HepG2 (cell line): ENCODE measurements around the gene RPS6KC1. TPM values are rescaled to one million over a fixed set of nuclear protein-coding genes. Genes with fewer than 3 reads are reported as not detected.

Source experiments
- ATAC-seq: fragments of 200-7000 bp; cut with Tn5 transposase; 3 replicates; pipeline ENCODE4 v1.9.1; 2020; ENCODE audit warnings: mild to moderate bottlenecking, moderate library complexity
- BruUV-seq: library from RNA; stranded (reverse); fragments of 400-500 nt; replicated peaks from 2 replicates; lab custom pipeline; 2021; lab: Mats Ljungman, UMichigan
- CTCF ChIA-PET: fragments of 300-600 bp; formaldehyde crosslinking; extraction: SDS; loops from one replicate; lab custom pipeline; 2021; ENCODE audit warnings: low total read pairs, inconsistent platforms, low intra/inter-chr PET ratio; lab: Yijun Ruan, JAX
- POLR2A ChIA-PET: fragments of 350-600 bp; sonication (Branson Sonifier 250); formaldehyde crosslinking; loops from one replicate; lab custom pipeline; 2020; ENCODE audit warnings: antibody characterized with exemption, inconsistent platforms; lab: Yijun Ruan, JAX
- DNase-seq: peaks from one replicate; pipeline ENCODE4 v3.0.0-alpha.2; 2015; ENCODE audit warnings: low spot score
- FAIRE-seq: peaks from 3 replicates; lab custom pipeline; 2011; peaks lifted over from hg19 to GRCh38; lab: Jason Lieb, UNC
- H2AFZ ChIP-seq: one replicate; pipeline ENCODE4 v1.6.1; 2011; ENCODE audit warnings: low read length, inconsistent platforms
- H3K27ac ChIP-seq: fragments of 300-600 bp; 3 replicates; pipeline ENCODE4 v1.8.0; 2011; ENCODE audit warnings: mixed run types, mild to moderate bottlenecking, mixed read lengths, low read length, inconsistent platforms; ENCODE audit not compliant: insufficient read depth; ENCODE audit errors: extremely low read length
- H3K27me3 ChIP-seq, 2 experiments: fragments of 200-600 bp in 1 of 2; 2 replicates in 1 of 2; 3 replicates in 1 of 2; pipeline versions ENCODE4 v1.6.0 to v1.8.0; 2011; ENCODE audit warnings: low read length in 2 of 2, mild to moderate bottlenecking in 2 of 2, moderate library complexity in 2 of 2, inconsistent platforms in 1 of 2; ENCODE audit not compliant: insufficient read depth in 2 of 2, control insufficient read depth in 1 of 2
- H3K36me3 ChIP-seq, 2 experiments: fragments of 200-600 bp in 1 of 2; replicated peaks in 1 of 2; 2 replicates in 1 of 2; 3 replicates in 1 of 2; pipeline versions ENCODE4 v1.5.1 to v1.8.0; 2011; ENCODE audit warnings: low read length in 2 of 2, inconsistent platforms in 1 of 2; ENCODE audit not compliant: insufficient read depth in 2 of 2, control insufficient read depth in 1 of 2
- H3K4me1 ChIP-seq: 2 replicates; pipeline ENCODE4 v1.5.1; 2012; ENCODE audit warnings: low read length, inconsistent platforms; ENCODE audit not compliant: insufficient read depth
- H3K4me2 ChIP-seq: 2 replicates; pipeline ENCODE4 v1.6.0; 2011; ENCODE audit warnings: low read depth, low read length, inconsistent platforms
- H3K4me3 ChIP-seq, 3 experiments: fragments of 200-600 bp in 1 of 3; sonication (generic), shearing (Covaris generic) in 1 of 3; replicated peaks in 1 of 3; 2 replicates each; pipeline ENCODE4 v1.5.1; 2011 to 2016; ENCODE audit warnings: low read length in 3 of 3, inconsistent platforms in 2 of 3, low read depth in 2 of 3, mild to moderate bottlenecking in 2 of 3, control low read depth in 1 of 3, mixed read lengths in 1 of 3; ENCODE audit not compliant: insufficient read depth in 1 of 3
- H3K79me2 ChIP-seq: one replicate; pipeline ENCODE4 v1.6.1; 2011; ENCODE audit warnings: low read length, inconsistent platforms; ENCODE audit not compliant: insufficient read depth
- H3K9ac ChIP-seq: 2 replicates; pipeline ENCODE4 v1.6.0; 2011; ENCODE audit warnings: mild to moderate bottlenecking, low read depth, low read length, inconsistent platforms; ENCODE audit not compliant: insufficient read depth
- H3K9me3 ChIP-seq: 2 replicates; pipeline ENCODE4 v1.5.1; 2012; ENCODE audit warnings: mild to moderate bottlenecking, low read length
- H4K20me1 ChIP-seq: 2 replicates; pipeline ENCODE4 v1.6.0; 2011; ENCODE audit warnings: inconsistent platforms, mild to moderate bottlenecking, low read length, moderate library complexity; ENCODE audit not compliant: insufficient read depth
- ATF7 ChIP-seq, 2 experiments: fragments of 450-650 bp in 1 of 2; sonication (generic) in 1 of 2; formaldehyde crosslinking in 1 of 2; IDR thresholded peaks; 2 replicates each; pipeline versions ENCODE4 v1.4.0 to v1.6.1; 2016 to 2020; ENCODE audit warnings: antibody characterized with exemption in 1 of 2, mild to moderate bottlenecking in 1 of 2, missing genetic modification reagents in 1 of 2
- EP300 ChIP-seq, 3 experiments: sonication (generic) in 1 of 3; formaldehyde crosslinking in 1 of 3; IDR thresholded peaks; 2 replicates each; pipeline versions ENCODE4 v1.5.1 to v1.6.1; 2011 to 2020; ENCODE audit warnings: low read depth in 2 of 3, low read length in 2 of 3, borderline replicate concordance in 1 of 3, improper control_type of control experiment in 1 of 3, mild to moderate bottlenecking in 1 of 3, missing genetic modification reagents in 1 of 3, moderate library complexity in 1 of 3
- FOXA1 ChIP-seq, 2 experiments: fragments of 450-650 bp in 1 of 2; sonication (generic) in 1 of 2; formaldehyde crosslinking in 1 of 2; IDR thresholded peaks; 2 replicates each; pipeline versions ENCODE4 v1.4.0 to v1.6.1; 2016 to 2020; ENCODE audit warnings: missing genetic modification reagents in 1 of 2
- KDM5B ChIP-seq: sonication (generic); formaldehyde crosslinking; IDR thresholded peaks from 2 replicates; pipeline ENCODE4 v1.4.0; 2020; ENCODE audit warnings: missing genetic modification reagents, mild to moderate bottlenecking, borderline replicate concordance
- MED1 ChIP-seq: sonication (generic); formaldehyde crosslinking; IDR thresholded peaks from 2 replicates; pipeline ENCODE4 v1.4.0; 2020; ENCODE audit warnings: missing genetic modification reagents
- NR2F6 ChIP-seq, 2 experiments: IDR thresholded peaks; 2 replicates each; pipeline ENCODE4 v1.6.1; 2016; ENCODE audit warnings: antibody characterized with exemption in 1 of 2, mild to moderate bottlenecking in 1 of 2
- ZBTB38 ChIP-seq: sonication (generic); formaldehyde crosslinking; IDR thresholded peaks from 2 replicates; pipeline ENCODE4 v1.5.1; 2020; ENCODE audit warnings: mild to moderate bottlenecking, missing genetic modification reagents
- ZNF160 ChIP-seq: sonication (generic); formaldehyde crosslinking; IDR thresholded peaks from 2 replicates; pipeline ENCODE4 v1.8.0; 2022; ENCODE audit warnings: mild to moderate bottlenecking, inconsistent platforms, missing genetic modification reagents
- ZNF644 ChIP-seq: IDR thresholded peaks from 2 replicates; pipeline ENCODE4 v1.6.1; 2016; ENCODE audit warnings: low read depth
- WGBS: methylation state at CpG from one replicate; pipeline ENCODE4 v1.1.6; 2017; ENCODE audit warnings: low lambda C conversion rate; 5-methylcytosine and 5-hydroxymethylcytosine counted together
- in situ Hi-C: cut with HindIII; loops from 2 replicates; pipeline ENCODE4 v1.10.0; 2017; ENCODE audit warnings: low pct_unique_long_range_greater_than_20kb; ENCODE audit not compliant: extremely low pct_ligation_motif_present
- intact Hi-C: fragments of 100-400 bp; cut with micrococcal nuclease; formaldehyde crosslinking; loops from one replicate; pipeline ENCODE4 v1.10.0; 2022; ENCODE audit not compliant: unreplicated experiment
- polyA plus RNA-seq, 8 experiments: library from polyadenylated mRNA; depleted of rRNA in 3 of 8; stranded (reverse) in 7 of 8; unstranded in 1 of 8; fragments of >200 nt; fragmentation: Illumina TruSeq in 4 of 8; extraction: Trizol in 4 of 8; gene quantifications; 2 replicates each; pipeline versions ENCODE4 v1.2.1 to v1.2.3, GENCODE V29; 2011 to 2016; ENCODE audit warnings: low read depth in 4 of 8, missing spikeins in 1 of 8, mixed read lengths in 1 of 8; ENCODE audit not compliant: insufficient read depth in 1 of 8
- total RNA-seq, 5 experiments: library from RNA; depleted of rRNA; stranded (reverse); fragments of >200 nt; fragmentation: Illumina TruSeq; extraction: Trizol; gene quantifications; 2 replicates each; pipeline ENCODE4 v1.2.3, GENCODE V29; 2016; ENCODE audit warnings: low read depth in 1 of 5
- TF ChIP-seq, protein P1 (sequence below): sonication (generic); formaldehyde crosslinking; IDR thresholded peaks from 2 replicates; pipeline ENCODE4 v1.8.0; 2022; ENCODE audit warnings: missing genetic modification reagents, mild to moderate bottlenecking, borderline replicate concordance
- TF ChIP-seq, protein P2 (sequence below): sonication (generic); formaldehyde crosslinking; IDR thresholded peaks from 2 replicates; pipeline ENCODE4 v1.5.1; 2020; ENCODE audit warnings: missing genetic modification reagents, mild to moderate bottlenecking, borderline replicate concordance
- TF ChIP-seq, protein P3 (sequence below): sonication (generic); formaldehyde crosslinking; IDR thresholded peaks from 2 replicates; pipeline ENCODE4 v1.4.0; 2020; ENCODE audit warnings: missing genetic modification reagents, borderline replicate concordance

The RPS6KC1 gene
- total and polyA plus RNA-seq, 2 of the 13 experiments (the other 11 are each of a cell fraction or from before 2014, with no cell fraction given): 11.0 to 25.2 TPM

DNA sequence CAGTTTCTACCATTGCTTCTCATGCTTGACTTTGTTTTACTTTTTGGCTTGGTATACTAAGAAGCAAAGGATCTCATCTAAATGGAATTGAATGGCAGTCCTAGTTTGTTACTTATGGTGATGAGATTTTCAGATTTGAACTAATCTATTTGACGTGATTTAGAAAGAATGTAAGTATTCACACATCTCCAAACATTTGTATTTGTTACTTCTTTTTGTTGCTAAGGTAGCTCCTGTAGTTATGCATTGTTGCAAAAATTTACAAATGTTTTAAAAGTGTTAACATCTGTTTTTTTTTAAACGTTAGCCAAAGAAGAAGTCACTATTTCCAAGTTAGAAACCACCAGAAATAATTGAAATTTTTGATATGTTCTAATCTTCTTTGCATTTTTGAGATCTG is 222.5 kb downstream of the RPS6KC1 start:
- Histone ChIP-seq H3K4me2 (no peak overlapping the region), H2AFZ (no peak overlapping the region), H3K4me3 (no peak overlapping the region), H4K20me1 (no peaks in the 10 kb centered on the region), H3K36me3 (no peaks in the 10 kb centered on the region), H3K4me1 (peaks cover 48% of the 10 kb centered on the region), H3K79me2 (no peaks in the 10 kb centered on the region), H3K9me3 (no peaks in the 10 kb centered on the region), H3K27ac (peak overlapping the region; percentile 66), H3K9ac (no peak overlapping the region), H3K27me3 (no peaks in the 10 kb centered on the region)
- FAIRE-seq (no peak), ATAC-seq (no peak), DNase-seq (no peak)
- in situ Hi-C loops (no loop called here), intact Hi-C loops (no loop called here)
- TF ChIP-seq, protein P1, sequence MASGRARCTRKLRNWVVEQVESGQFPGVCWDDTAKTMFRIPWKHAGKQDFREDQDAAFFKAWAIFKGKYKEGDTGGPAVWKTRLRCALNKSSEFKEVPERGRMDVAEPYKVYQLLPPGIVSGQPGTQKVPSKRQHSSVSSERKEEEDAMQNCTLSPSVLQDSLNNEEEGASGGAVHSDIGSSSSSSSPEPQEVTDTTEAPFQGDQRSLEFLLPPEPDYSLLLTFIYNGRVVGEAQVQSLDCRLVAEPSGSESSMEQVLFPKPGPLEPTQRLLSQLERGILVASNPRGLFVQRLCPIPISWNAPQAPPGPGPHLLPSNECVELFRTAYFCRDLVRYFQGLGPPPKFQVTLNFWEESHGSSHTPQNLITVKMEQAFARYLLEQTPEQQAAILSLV (CRISPR knock-in tag): no peak
- ChIA-PET CTCF (no interaction called here), POLR2A (no interaction called here)
- BruUV-seq: no TSS peak
- WGBS: 98% methylated on average over 2 of the region's 2 CpGs

DNA sequence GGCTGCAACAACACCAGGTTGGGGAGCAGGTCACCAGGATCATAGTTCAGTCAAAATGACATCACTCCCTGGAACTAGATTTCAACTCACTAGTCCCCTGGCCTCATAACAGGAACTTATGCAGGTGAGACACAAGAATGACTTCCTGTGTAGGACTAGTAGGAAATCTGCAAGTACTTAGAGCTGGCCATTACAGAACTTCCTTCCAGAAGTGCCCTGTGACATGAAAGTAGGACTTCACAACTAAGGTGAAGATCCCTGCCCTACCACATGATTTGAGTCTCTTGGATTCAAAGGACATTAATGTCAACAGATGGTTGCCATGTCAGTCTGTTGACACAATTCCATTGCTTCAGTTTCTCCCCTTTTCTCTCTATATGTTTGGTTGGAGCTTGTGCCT is 223.1 kb downstream of the RPS6KC1 start:
- ATAC-seq (no peak), DNase-seq (peak; percentile 25), FAIRE-seq (no peak)
- Histone ChIP-seq H3K36me3 (no peaks in the 10 kb centered on the region), H3K9ac (0 out of 2 replicates have a peak overlapping the region, but pooled peaks have one; percentile 17), H3K79me2 (no peaks in the 10 kb centered on the region), H3K27me3 (no peaks in the 10 kb centered on the region), H3K9me3 (no peaks in the 10 kb centered on the region), H3K4me1 (peaks cover 54% of the 10 kb centered on the region), H2AFZ (no peak overlapping the region), H4K20me1 (no peaks in the 10 kb centered on the region), H3K4me3 (no peak overlapping the region), H3K4me2 (no peak overlapping the region), H3K27ac (peak overlapping the region; percentile 66)
- ChIA-PET CTCF (no interaction called here), POLR2A (no interaction called here)
- intact Hi-C loops (no loop called here), in situ Hi-C loops (no loop called here)
- no TSS peak for BruUV-seq
- TF ChIP-seq EP300 (IDR thresholded peaks at IDR 0.05; ENCODE audit: low read depth in 2 of 2, low read length in 2 of 2): 0 out of 4 replicates have a peak, but pooled peaks of 1 of the 2 experiments have one; percentile 5
- no peak for TF ChIP-seq EP300 (CRISPR knock-in tag; IDR thresholded peaks at IDR 0.05; ENCODE audit: borderline replicate concordance)
- TF ChIP-seq, protein P2, sequence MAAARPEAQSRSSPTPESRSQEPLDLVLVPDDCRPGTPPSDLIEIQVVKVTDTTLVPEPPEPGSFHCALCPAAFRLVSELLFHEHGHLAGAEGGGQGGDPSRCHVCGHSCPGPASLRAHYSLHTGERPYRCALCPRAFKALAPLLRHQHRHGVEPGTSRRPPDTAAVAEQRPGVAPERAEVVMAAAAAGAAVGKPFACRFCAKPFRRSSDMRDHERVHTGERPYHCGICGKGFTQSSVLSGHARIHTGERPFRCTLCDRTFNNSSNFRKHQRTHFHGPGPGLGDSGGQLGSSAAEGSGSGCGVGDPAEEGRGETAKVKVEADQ: no peak
- TF ChIP-seq ZNF160: no peak
- TF ChIP-seq ZNF644 (CRISPR knock-in tag): peak; percentile 56; the same call in 1 of the 2 replicates
- TF ChIP-seq ATF7 (IDR thresholded peaks at IDR 0.05): 0 out of 2 replicates have a peak, but pooled peaks have one; percentile 31
- TF ChIP-seq ATF7 (CRISPR knock-in tag; IDR thresholded peaks at IDR 0.05): no peak
- TF ChIP-seq FOXA1 (IDR thresholded peaks at IDR 0.05): no peak
- TF ChIP-seq FOXA1 (CRISPR knock-in tag; IDR thresholded peaks at IDR 0.05): 0 out of 2 replicates have a peak, but pooled peaks have one; percentile 8
- no peak for TF ChIP-seq ZBTB38
- TF ChIP-seq KDM5B: no peak
- TF ChIP-seq, protein P3, sequence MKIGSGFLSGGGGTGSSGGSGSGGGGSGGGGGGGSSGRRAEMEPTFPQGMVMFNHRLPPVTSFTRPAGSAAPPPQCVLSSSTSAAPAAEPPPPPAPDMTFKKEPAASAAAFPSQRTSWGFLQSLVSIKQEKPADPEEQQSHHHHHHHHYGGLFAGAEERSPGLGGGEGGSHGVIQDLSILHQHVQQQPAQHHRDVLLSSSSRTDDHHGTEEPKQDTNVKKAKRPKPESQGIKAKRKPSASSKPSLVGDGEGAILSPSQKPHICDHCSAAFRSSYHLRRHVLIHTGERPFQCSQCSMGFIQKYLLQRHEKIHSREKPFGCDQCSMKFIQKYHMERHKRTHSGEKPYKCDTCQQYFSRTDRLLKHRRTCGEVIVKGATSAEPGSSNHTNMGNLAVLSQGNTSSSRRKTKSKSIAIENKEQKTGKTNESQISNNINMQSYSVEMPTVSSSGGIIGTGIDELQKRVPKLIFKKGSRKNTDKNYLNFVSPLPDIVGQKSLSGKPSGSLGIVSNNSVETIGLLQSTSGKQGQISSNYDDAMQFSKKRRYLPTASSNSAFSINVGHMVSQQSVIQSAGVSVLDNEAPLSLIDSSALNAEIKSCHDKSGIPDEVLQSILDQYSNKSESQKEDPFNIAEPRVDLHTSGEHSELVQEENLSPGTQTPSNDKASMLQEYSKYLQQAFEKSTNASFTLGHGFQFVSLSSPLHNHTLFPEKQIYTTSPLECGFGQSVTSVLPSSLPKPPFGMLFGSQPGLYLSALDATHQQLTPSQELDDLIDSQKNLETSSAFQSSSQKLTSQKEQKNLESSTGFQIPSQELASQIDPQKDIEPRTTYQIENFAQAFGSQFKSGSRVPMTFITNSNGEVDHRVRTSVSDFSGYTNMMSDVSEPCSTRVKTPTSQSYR: no peak
- peak; percentile 51; the same call in 1 of the 2 replicates for TF ChIP-seq MED1 (CRISPR knock-in tag)
- TF ChIP-seq NR2F6 (IDR thresholded peaks at IDR 0.05): no peak
- 0 out of 2 replicates have a peak, but pooled peaks have one; percentile 9 for TF ChIP-seq NR2F6 (CRISPR knock-in tag; IDR thresholded peaks at IDR 0.05)
